Nucleus accumbens (tissue), 56 donors: ENCODE results near the gene TVP23C.
A peak's percentile ranks its signal among the peaks of the same experiment; 100 is the strongest.

Experiments
- DNase-seq, 56 donors: peaks; one replicate each; lab custom pipeline; 2025; lab: John Stamatoyannopoulos, UW

Gene TVP23C

GRCh38 chr17:15498107-15498506, 65.2 kb downstream of the TVP23C start:
- DNase-seq = peak in 6 of 56 donors; percentile 4 to 28 (median 16)

- no peak for DNase-seq
Measured at GRCh38 chr17:15496735-15497670, 66.3 kb downstream of the TVP23C start.

- DNase-seq = peak in 4 of 56 donors; percentile 4 to 26 (median 19)
Measured at GRCh38 chr17:15494821-15495220, 68.5 kb downstream of the TVP23C start.

- DNase-seq = no peak
Measured at GRCh38 chr17:15493693-15494035, 69.6 kb downstream of the TVP23C start.

- peak in 1 of 56 donors; percentile 15 for DNase-seq
Measured at GRCh38 chr17:15492791-15493692, 70.2 kb downstream of the TVP23C start.

GRCh38 chr17:15492186-15492585, 71.1 kb downstream of the TVP23C start:
- no peak for DNase-seq

- peak in 49 of 56 donors; percentile 9 to 86 (median 59) for DNase-seq
Measured at GRCh38 chr17:15490634-15491261, 72.5 kb downstream of the TVP23C start.

GRCh38 chr17:15488557-15488956, 74.7 kb downstream of the TVP23C start:
- DNase-seq = no peak

- DNase-seq = no peak
Measured at GRCh38 chr17:15485045-15485444, 78.2 kb downstream of the TVP23C start.

GRCh38 chr17:15483431-15483830, 79.9 kb downstream of the TVP23C start:
- DNase-seq = no peak

GRCh38 chr17:15482476-15482875, 80.8 kb downstream of the TVP23C start:
- no peak for DNase-seq

GRCh38 chr17:15481481-15481880, 81.8 kb downstream of the TVP23C start:
- DNase-seq = no peak

GRCh38 chr17:15480204-15480603, 83.1 kb downstream of the TVP23C start:
- DNase-seq = no peak

GRCh38 chr17:15479703-15480102, 83.6 kb downstream of the TVP23C start:
- DNase-seq = no peak

- no peak for DNase-seq
Measured at GRCh38 chr17:15478845-15479244, 84.4 kb downstream of the TVP23C start.

GRCh38 chr17:15475631-15476354, 87.5 kb downstream of the TVP23C start:
- DNase-seq = no peak

- DNase-seq = no peak
Measured at GRCh38 chr17:15472891-15473290, 90.4 kb downstream of the TVP23C start.

- DNase-seq = no peak
Measured at GRCh38 chr17:15470536-15470935, 92.7 kb downstream of the TVP23C start.

- DNase-seq = no peak
Measured at GRCh38 chr17:15469260-15469659, 94.0 kb downstream of the TVP23C start.

- DNase-seq = no peak
Measured at GRCh38 chr17:15468126-15468525, 95.2 kb downstream of the TVP23C start.
